Mesendoderm (in vitro differentiated cells): ENCODE results near the gene TDRD12.
"Not testable (repeated sequence)": the region's sequence is repeated elsewhere in the genome, so short reads cannot be mapped to it uniquely, and the experiment has no call there.

Experiments used
- DNase-seq: peaks from one replicate; pipeline ENCODE4 v3.0.0; 2013
- H2AK5ac ChIP-seq: 2 replicates; pipeline ENCODE4 v1.6.1; 2013; ENCODE audit warnings: low read length, inconsistent platforms
- H2BK120ac ChIP-seq: 2 replicates; pipeline ENCODE4 v1.6.1; 2013; ENCODE audit warnings: low read depth, mild to moderate bottlenecking, low read length, moderate library complexity, mixed read lengths
- H2BK15ac ChIP-seq: replicated peaks from 2 replicates; pipeline ENCODE4 v1.6.1; 2013; ENCODE audit warnings: low read depth, mild to moderate bottlenecking, moderate library complexity
- H2BK5ac ChIP-seq: 2 replicates; pipeline ENCODE4 v1.6.1; 2013; ENCODE audit warnings: low read length, inconsistent platforms
- H3K18ac ChIP-seq: 2 replicates; pipeline ENCODE4 v1.6.1; 2013; ENCODE audit warnings: mild to moderate bottlenecking, low read length, mixed read lengths
- H3K23ac ChIP-seq: one replicate; pipeline ENCODE4 v1.6.1; 2013; ENCODE audit warnings: low read length
- H3K27ac ChIP-seq: 2 replicates; pipeline ENCODE4 v1.5.1; 2013; ENCODE audit warnings: low read depth, mild to moderate bottlenecking, inconsistent platforms, low read length, moderate library complexity
- H3K27me3 ChIP-seq: 2 replicates; pipeline ENCODE4 v1.6.1; 2013; ENCODE audit warnings: low read length, control low read depth, mild to moderate bottlenecking, inconsistent platforms; ENCODE audit not compliant: insufficient read depth, poor library complexity
- H3K36me3 ChIP-seq: 2 replicates; pipeline ENCODE4 v1.6.1; 2013; ENCODE audit warnings: low read length, inconsistent platforms; ENCODE audit not compliant: control insufficient read depth, insufficient read depth
- H3K4ac ChIP-seq: one replicate; pipeline ENCODE4 v1.6.1; 2013; ENCODE audit warnings: low read depth, mild to moderate bottlenecking, low read length, moderate library complexity
- H3K4me1 ChIP-seq: 2 replicates; pipeline ENCODE4 v1.6.1; 2013; ENCODE audit warnings: low read depth, low read length, inconsistent platforms; ENCODE audit not compliant: control insufficient read depth
- H3K4me2 ChIP-seq: 2 replicates; pipeline ENCODE4 v1.6.1; 2013; ENCODE audit warnings: low read length
- H3K4me3 ChIP-seq: 2 replicates; pipeline ENCODE4 v1.5.1; 2013; ENCODE audit warnings: mild to moderate bottlenecking, low read length
- H3K56ac ChIP-seq: one replicate; pipeline ENCODE4 v1.6.1; 2013; ENCODE audit warnings: low read length
- H3K79me1 ChIP-seq: 2 replicates; pipeline ENCODE4 v1.6.1; 2013; ENCODE audit warnings: low read length, inconsistent platforms
- H3K79me2 ChIP-seq: 2 replicates; pipeline ENCODE4 v1.6.1; 2013; ENCODE audit warnings: mild to moderate bottlenecking, low read length; ENCODE audit not compliant: control insufficient read depth, insufficient read depth
- H3K9ac ChIP-seq: 2 replicates; pipeline ENCODE4 v1.6.1; 2013; ENCODE audit warnings: low read length, inconsistent platforms
- H4K5ac ChIP-seq: one replicate; pipeline ENCODE4 v1.6.1; 2013; ENCODE audit warnings: low read length
- H4K8ac ChIP-seq: one replicate; pipeline ENCODE4 v1.6.1; 2013; ENCODE audit warnings: low read depth, mild to moderate bottlenecking, control low read depth, low read length, moderate library complexity
- WGBS: extraction: QIAGEN DNeasy Blood & Tissue Kit; methylation state at CpG from one replicate; pipeline ENCODE4 v1.1.7; 2013; ENCODE audit warnings: low lambda C conversion rate, missing lambda C conversion rate; ENCODE audit not compliant: insufficient coverage; ENCODE audit errors: extremely low coverage; 5-methylcytosine and 5-hydroxymethylcytosine counted together

The TDRD12 gene

DNA sequence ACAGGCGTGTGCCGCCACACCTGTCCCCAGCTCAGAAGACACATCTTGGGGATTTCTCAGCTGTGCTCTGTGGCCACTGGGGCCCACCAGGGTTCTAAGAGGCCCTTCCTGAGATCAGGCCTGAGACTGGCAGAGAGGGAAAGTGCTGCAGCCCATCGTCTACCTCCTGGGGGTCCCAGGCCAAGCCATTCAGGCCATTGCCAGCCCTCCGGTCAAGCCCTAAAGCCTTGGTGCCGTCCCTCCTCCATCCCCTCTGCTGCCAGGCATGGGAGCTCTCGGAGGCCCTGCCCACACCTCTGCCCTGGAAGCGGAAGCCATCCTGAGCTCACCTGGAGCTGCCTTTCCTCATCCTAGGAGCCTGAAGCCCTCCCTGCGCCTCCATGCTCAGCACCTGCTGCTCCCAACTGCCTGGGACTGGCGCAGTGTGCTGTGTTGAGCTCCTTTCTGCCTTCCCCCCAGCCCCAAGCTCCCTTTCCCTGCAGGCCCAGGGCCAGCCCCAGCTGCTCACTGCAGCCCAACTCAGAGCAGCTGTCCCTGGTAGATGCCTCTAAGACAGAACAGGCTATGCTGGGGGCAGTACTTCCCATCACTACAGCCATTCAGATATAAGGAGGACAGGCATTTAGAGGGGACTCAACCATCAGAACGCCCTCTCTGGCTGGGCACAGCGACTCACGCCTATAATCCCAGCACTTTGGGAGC is 147.1 kb downstream of the TDRD12 start:
- H2BK15ac ChIP-seq: no peak overlapping the region
- H4K5ac ChIP-seq: no peak overlapping the region
- H3K56ac ChIP-seq: no peak overlapping the region
- no peak overlapping the region for H3K9ac ChIP-seq
- H3K27ac ChIP-seq: no peak overlapping the region
- H3K79me1 ChIP-seq: no peaks in the 10 kb centered on the region
- peak; percentile 13 for DNase-seq
- H3K18ac ChIP-seq: no peak overlapping the region
- no peak overlapping the region for H3K4ac ChIP-seq
- no peak overlapping the region for H2BK5ac ChIP-seq
- no peaks in the 10 kb centered on the region for H3K79me2 ChIP-seq
- no peak overlapping the region for H4K8ac ChIP-seq
- no CpG with 5 or more reads among the region's 12 CpGs for WGBS
- H3K4me3 ChIP-seq: no peak overlapping the region
- H3K23ac ChIP-seq: no peak overlapping the region
- no peaks in the 10 kb centered on the region for H3K36me3 ChIP-seq
- H3K4me1 ChIP-seq: no peaks in the 10 kb centered on the region
- H3K27me3 ChIP-seq: no peaks in the 10 kb centered on the region
- no peak overlapping the region for H2BK120ac ChIP-seq
- H3K4me2 ChIP-seq: no peak overlapping the region
- H2AK5ac ChIP-seq: no peak overlapping the region

DNA sequence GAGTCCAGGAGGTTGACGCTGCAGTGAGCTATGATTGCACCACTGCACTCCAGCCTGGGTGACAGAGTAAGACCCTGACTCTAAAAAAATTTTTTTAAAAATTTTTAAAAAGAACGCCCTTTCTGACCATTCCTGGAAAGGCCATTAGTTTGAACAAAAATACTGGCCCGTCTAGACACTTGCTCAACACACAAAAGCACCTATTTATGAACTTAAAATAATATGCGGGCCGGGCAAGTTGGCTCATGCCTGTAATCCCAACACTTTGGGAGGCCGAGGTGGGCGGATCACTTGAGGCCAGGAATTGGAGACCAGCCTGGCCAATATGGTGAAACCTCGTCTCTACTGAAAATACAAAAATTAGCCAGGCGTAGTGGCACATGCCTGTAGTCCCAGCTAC is 147.9 kb downstream of the TDRD12 start:
- H3K23ac ChIP-seq, H2BK120ac ChIP-seq, H3K4me3 ChIP-seq, DNase-seq, H3K18ac ChIP-seq, H4K8ac ChIP-seq, H3K4ac ChIP-seq, H2BK5ac ChIP-seq, H3K27ac ChIP-seq, H3K9ac ChIP-seq, H2AK5ac ChIP-seq, H2BK15ac ChIP-seq, H3K56ac ChIP-seq, H3K79me2 ChIP-seq, H3K4me1 ChIP-seq, H4K5ac ChIP-seq, H3K27me3 ChIP-seq, H3K79me1 ChIP-seq, H3K4me2 ChIP-seq, H3K36me3 ChIP-seq: not testable (repeated sequence)
- no CpG with 5 or more reads among the region's 9 CpGs for WGBS

DNA sequence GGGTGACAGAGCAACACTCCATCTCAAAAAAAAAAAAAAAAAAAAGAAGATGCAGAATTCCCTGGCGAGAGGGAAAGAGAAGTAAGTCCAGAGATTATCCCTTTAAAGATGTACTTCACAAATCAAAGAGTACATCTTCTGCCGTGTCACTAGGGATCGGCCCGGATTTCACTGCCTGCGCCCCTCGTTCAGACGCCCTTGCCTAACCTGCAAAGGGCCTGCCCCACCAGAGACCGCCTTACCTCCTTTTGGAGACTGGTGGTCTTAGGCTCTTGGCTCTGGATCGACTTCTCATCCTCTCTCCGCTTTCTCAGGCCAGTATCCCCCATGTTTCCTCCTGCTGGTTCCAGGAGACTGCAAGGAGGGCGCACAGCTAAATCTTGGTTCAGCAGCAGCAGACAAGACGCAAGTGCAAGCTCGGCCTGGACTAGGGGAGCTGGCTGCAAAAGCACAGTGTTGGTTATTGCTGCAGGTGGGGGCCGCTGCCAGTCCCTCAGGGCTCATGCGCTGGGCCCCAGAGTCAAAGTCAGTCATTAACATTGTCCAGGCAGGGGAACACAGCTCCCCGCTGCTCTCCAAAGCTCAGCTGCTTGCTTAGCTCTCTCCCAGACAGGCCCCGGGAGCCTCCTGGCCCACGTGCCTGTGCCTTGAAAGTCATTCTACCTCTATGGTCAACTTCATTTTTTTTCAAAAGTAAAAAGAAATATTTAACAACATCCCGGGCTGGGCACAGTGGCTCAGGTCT is 148.8 kb downstream of the TDRD12 start:
- Histone ChIP-seq H3K23ac (no peak overlapping the region), H3K79me1 (no peaks in the 10 kb centered on the region), H3K18ac (no peak overlapping the region), H2BK15ac (no peak overlapping the region), H4K8ac (no peak overlapping the region), H2BK5ac (no peak overlapping the region), H3K27ac (no peak overlapping the region), H3K4me3 (no peak overlapping the region), H3K56ac (no peak overlapping the region), H3K4ac (no peak overlapping the region), H3K9ac (no peak overlapping the region), H3K4me2 (no peak overlapping the region), H4K5ac (no peak overlapping the region), H2BK120ac (no peak overlapping the region), H3K4me1 (no peaks in the 10 kb centered on the region), H3K27me3 (no peaks in the 10 kb centered on the region), H2AK5ac (no peak overlapping the region), H3K79me2 (no peaks in the 10 kb centered on the region), H3K36me3 (no peaks in the 10 kb centered on the region)
- no CpG with 5 or more reads among the region's 19 CpGs for WGBS
- no peak for DNase-seq

DNA sequence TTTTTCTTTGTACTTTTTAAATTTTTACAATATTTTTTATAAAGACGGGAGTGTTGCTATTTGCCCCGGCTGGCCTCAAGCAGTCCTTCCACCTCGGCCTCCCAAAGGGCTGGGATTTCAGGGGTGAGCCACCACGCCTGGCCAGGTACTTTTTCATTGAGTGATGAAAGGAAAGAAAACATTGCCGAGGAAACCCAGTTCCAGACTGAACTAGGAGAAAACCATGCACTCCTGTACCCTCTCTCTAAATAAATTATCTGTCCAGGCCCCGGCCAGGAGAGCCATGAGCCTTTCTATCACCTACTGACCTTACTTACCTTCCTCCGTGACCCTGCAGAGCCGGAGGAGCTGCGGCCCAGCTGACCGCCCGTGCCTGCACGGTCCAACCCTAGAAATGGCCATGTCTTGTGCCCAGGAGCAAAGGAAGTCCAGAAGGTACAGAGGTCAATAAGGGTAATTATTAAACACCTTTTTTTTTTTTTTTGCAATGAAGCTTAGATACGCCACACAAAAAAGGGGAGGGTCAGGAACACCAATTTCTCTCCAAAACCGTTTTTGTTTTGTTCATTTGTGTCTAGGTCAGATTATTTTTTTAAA is 149.9 kb downstream of the TDRD12 start, which contains the start of gene SLC7A9:
TSS of gene SLC7A9 (minus strand) at position 399 of the 597 bp plus-strand sequence. CDS start 1,233 bp downstream, outside the sequence.
- no peaks in the 10 kb centered on the region for H3K27me3 ChIP-seq
- peak within 1 kb of the TSS; percentile 46 for H3K56ac ChIP-seq
- H3K18ac ChIP-seq: no peak within 1 kb of the TSS
- H3K9ac ChIP-seq: no peak within 1 kb of the TSS
- no CpG with 5 or more reads among the region's 14 CpGs for WGBS
- no peaks in the 10 kb centered on the region for H3K79me1 ChIP-seq
- no peak for DNase-seq
- H3K79me2 ChIP-seq: no peaks in the 10 kb centered on the region
- no peak within 1 kb of the TSS for H4K8ac ChIP-seq
- H3K27ac ChIP-seq: no peak within 1 kb of the TSS
- no peak within 1 kb of the TSS for H3K4me2 ChIP-seq
- H2BK15ac ChIP-seq: no peak within 1 kb of the TSS
- no peaks in the 10 kb centered on the region for H3K36me3 ChIP-seq
- H4K5ac ChIP-seq: no peak within 1 kb of the TSS
- H2AK5ac ChIP-seq: no peak within 1 kb of the TSS
- no peak within 1 kb of the TSS for H2BK120ac ChIP-seq
- no peak within 1 kb of the TSS for H3K23ac ChIP-seq
- H3K4ac ChIP-seq: no peak within 1 kb of the TSS
- no peak within 1 kb of the TSS for H3K4me3 ChIP-seq
- H2BK5ac ChIP-seq: no peak within 1 kb of the TSS
- no peaks in the 10 kb centered on the region for H3K4me1 ChIP-seq

DNA sequence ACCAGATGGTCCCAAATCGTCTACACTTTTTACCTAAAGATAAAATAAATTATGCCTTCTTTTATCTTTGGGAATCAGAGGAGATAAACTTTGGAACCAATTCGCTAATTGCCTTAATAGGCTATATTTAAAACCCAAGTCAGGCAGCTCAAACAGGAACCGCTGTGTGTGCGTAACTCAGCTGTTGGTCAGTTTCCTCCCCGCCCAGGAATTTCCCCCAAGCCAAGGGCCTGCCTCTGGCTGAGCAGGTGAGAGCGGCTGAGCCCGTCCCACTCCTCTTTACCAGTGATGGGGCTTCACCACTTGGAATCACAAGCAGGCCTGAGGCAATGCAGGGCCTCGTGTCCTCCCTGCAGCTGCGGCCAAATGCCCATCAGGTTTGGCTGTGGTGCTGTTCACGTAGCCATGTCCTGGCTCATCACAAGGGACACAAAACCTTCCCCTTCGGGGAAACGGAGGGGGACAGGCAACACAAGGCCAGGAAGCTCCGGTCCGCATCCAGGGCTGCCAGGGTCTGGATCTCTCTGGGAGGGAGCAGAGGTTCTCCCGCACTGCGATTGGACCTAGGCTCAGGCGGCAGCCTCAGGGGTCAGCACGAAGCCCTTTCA is 150.5 kb downstream of the TDRD12 start:
- WGBS: no CpG with 5 or more reads among the region's 18 CpGs
- Histone ChIP-seq H3K36me3 (no peaks in the 10 kb centered on the region), H3K4me1 (no peaks in the 10 kb centered on the region), H2AK5ac (no peak overlapping the region), H2BK5ac (no peak overlapping the region), H3K23ac (no peak overlapping the region), H3K9ac (no peak overlapping the region), H3K27ac (no peak overlapping the region), H3K56ac (peak overlapping the region; percentile 46), H3K4ac (no peak overlapping the region), H4K5ac (no peak overlapping the region), H2BK120ac (no peak overlapping the region), H3K79me1 (no peaks in the 10 kb centered on the region), H3K4me3 (no peak overlapping the region), H4K8ac (no peak overlapping the region), H3K79me2 (no peaks in the 10 kb centered on the region), H2BK15ac (no peak overlapping the region), H3K27me3 (no peaks in the 10 kb centered on the region), H3K18ac (no peak overlapping the region), H3K4me2 (no peak overlapping the region)
- DNase-seq: peak; percentile 55
